AG09309 (cell line): Measurements from ENCODE around the gene GPR160.

Experiments
- DNase-seq: peaks from one replicate; pipeline ENCODE4 v3.0.0-alpha.2; 2010; ENCODE audit warnings: low read depth
- H3K4me3 ChIP-seq: 2 replicates; pipeline ENCODE4 v1.5.1; 2011; ENCODE audit warnings: mild to moderate bottlenecking, low read depth, low read length, moderate library complexity; ENCODE audit not compliant: control insufficient read depth
- CTCF ChIP-seq: IDR thresholded peaks from 2 replicates; pipeline ENCODE4 v1.5.1; 2011; ENCODE audit warnings: mild to moderate bottlenecking, low read depth, low read length, inconsistent platforms; ENCODE audit not compliant: insufficient read depth, control insufficient read depth; ENCODE audit errors: missing control alignments

Gene GPR160, protein sequence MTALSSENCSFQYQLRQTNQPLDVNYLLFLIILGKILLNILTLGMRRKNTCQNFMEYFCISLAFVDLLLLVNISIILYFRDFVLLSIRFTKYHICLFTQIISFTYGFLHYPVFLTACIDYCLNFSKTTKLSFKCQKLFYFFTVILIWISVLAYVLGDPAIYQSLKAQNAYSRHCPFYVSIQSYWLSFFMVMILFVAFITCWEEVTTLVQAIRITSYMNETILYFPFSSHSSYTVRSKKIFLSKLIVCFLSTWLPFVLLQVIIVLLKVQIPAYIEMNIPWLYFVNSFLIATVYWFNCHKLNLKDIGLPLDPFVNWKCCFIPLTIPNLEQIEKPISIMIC

GRCh38 chr3:170037463-170038433, at the start of gene GPR160:
TSS of gene GPR160 (plus strand) at chr3:170037995. CDS start at chr3:170083973, 45,978 bp downstream.
- TF ChIP-seq CTCF, result peak; percentile 64
- no peak for DNase-seq
- peak within 1 kb of the TSS; percentile 37 for H3K4me3 ChIP-seq

DNA sequence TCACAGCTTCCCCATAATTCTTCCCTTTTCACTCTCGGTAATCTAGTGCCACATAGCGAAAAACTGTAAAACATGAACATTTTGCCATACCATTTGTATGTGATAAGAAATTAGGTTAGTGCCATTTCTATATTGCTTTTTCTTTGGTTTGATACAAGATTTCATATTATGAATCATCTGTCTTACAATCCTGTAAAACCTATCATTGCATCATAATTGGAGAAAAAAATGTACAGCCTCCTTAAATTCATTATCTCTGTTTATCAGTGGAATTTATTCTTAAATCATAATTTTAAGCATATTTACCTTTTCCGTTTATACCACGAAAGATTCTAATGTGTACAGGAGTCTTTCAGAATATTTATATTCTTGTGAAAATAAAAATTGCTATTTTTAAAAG, 47.4 kb upstream of the GPR160 start:
- TF ChIP-seq CTCF, result no peak
- H3K4me3 ChIP-seq, result no peak overlapping the region
- no peak for DNase-seq

- no peak for TF ChIP-seq CTCF
- no peak for DNase-seq
Observed at GRCh38 chr3:169992156-169992555, 45.6 kb upstream of the GPR160 start.

DNA sequence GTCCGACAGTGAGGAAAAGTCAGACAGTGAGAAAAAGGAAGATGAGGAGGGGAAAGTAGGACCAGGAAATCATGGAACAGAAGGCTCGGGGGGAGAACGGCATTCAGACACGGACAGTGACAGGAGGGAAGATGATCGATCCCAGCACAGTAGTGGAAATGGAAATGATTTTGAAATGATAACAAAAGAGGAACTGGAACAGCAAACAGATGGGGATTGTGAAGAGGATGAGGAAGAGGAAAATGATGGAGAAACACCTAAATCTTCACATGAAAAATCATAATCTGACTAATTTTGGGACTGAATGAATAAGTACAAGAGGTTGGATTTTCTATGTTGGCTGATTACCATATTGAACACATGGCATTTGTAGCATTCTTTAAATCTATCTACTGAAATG, 45.0 kb upstream of the GPR160 start:
- no peak overlapping the region for H3K4me3 ChIP-seq
- no peak for DNase-seq
- no peak for TF ChIP-seq CTCF

More at GRCh38 chr3:169992156-169992555, 45.6 kb upstream of the GPR160 start:
- H3K4me3 ChIP-seq, result no peak overlapping the region

GRCh38 chr3:169993761-169994160, 44.0 kb upstream of the GPR160 start:
- H3K4me3 ChIP-seq, result no peak overlapping the region
- DNase-seq, result no peak
- no peak for TF ChIP-seq CTCF

DNA sequence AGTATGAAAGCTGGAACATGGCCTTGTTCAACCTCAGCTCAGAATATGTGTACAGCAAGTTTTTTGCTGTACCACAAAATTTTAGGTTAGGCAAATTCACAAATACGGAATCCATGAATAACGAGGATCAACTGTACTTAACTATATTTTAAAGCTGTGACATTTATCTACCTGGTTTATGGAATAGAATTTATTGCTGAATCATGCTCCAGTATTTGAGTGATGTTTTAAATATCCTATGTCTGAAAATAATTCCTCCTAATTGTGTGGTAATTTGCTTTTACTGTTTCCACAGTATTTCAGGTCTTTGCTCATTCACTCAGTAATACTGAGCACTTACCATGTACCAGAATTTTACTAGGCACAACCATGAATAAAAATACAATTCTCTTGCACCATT, 41.7 kb upstream of the GPR160 start:
- no peak for TF ChIP-seq CTCF
- no peak overlapping the region for H3K4me3 ChIP-seq
- DNase-seq, result no peak
